ENCODE data around the gene UBA6.
"Not testable (repeated sequence)": the region's sequence is repeated elsewhere in the genome, so short reads cannot be mapped to it uniquely, and the experiment has no call there.

UBA6 gene

DNA sequence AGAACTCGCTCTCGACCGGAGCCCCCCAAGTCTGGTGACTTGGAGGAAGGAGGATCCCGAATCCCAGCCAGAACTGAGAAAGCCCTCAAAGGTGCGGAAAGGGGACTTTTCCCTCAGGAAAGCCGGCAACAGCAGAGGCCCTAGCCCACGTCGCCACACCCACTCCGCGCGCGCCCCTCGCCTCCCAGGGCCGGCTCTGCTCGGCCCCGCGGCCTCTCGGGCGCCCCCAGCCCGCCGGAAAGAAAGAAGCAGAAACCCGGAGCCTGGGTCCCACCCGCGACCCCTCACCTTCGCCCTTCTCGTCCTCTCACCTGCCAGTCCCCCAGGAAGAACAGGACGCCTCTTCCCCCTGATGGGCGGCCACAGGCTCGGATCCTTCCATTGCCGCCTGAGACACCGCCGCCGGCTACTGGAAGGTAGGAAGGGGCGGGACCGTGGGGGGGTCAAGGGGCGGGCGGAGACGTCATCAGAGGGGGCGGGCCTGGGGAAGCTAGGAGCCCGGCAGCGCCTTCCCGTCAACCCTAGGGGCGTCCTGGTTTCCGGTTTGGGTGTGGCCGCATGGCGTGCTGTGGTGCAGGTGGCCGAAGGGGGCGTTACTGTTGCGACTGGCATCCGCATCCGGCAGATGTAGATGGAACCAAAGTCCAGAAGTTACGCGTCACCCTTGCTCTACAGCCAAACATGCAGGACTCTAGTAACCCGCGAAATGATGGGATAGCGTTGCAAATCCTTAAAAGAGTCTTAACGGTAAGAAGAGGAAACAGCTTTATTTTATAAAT is at the start of gene UBA6:
TSS of gene UBA6 (minus strand) at position 418 of the 779 bp plus-strand sequence. CDS start at position 382, 36 bp downstream.
- peak; percentile 93 for DNase-seq (ENCODE audit: low read depth)

GRCh38 chr4:67750691-67751090 is 49.7 kb upstream of the UBA6 start:
- DNase-seq (ENCODE audit: low read depth): no peak

GRCh38 chr4:67749286-67749685 is 48.3 kb upstream of the UBA6 start:
- DNase-seq (ENCODE audit: low read depth): no peak

GRCh38 chr4:67746797-67747495 is 46.0 kb upstream of the UBA6 start:
- DNase-seq (ENCODE audit: low read depth): no peak

GRCh38 chr4:67744561-67745283 is 43.8 kb upstream of the UBA6 start:
- no peak for DNase-seq (ENCODE audit: low read depth)

- DNase-seq (ENCODE audit: low read depth): no peak
Observed at GRCh38 chr4:67743194-67743593, 42.2 kb upstream of the UBA6 start.

DNA sequence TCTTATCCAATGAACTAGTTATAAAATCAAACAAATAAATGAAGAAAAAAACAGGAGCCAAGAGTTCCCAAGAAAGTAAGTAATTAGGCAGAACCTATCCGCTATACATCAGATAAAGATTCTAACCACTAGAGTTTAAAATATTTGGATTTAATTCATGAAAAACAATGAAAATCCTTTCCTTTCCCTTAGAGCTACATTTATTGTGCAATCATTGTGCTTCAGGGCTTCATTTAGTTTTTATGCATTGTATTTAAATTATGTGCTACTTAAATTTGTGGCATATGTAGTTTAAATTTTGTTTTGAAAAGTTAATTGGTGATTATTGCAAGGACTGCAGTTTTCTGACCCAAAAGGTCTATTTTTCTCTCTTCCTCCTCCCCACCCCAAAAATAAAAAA is 35.3 kb upstream of the UBA6 start:
- no peak for DNase-seq (ENCODE audit: low read depth)

- no peak for DNase-seq (ENCODE audit: low read depth)
Observed at GRCh38 chr4:67735325-67735724, 34.4 kb upstream of the UBA6 start.

GRCh38 chr4:67730511-67730910 is 29.6 kb upstream of the UBA6 start:
- not testable (repeated sequence) for DNase-seq (ENCODE audit: low read depth)

GRCh38 chr4:67727124-67727850 is 26.3 kb upstream of the UBA6 start:
- no peak for DNase-seq (ENCODE audit: low read depth)

- no peak for DNase-seq (ENCODE audit: low read depth)
Observed at GRCh38 chr4:67725981-67726380, 25.0 kb upstream of the UBA6 start.

GRCh38 chr4:67725132-67725531 is 24.2 kb upstream of the UBA6 start:
- DNase-seq (ENCODE audit: low read depth): no peak

GRCh38 chr4:67723949-67724348 is 23.0 kb upstream of the UBA6 start:
- no peak for DNase-seq (ENCODE audit: low read depth)

- no peak for DNase-seq (ENCODE audit: low read depth)
Observed at GRCh38 chr4:67723341-67723740, 22.4 kb upstream of the UBA6 start.

- DNase-seq (ENCODE audit: low read depth): no peak
Observed at GRCh38 chr4:67721770-67722597, 21.0 kb upstream of the UBA6 start.

- no peak for DNase-seq (ENCODE audit: low read depth)
Observed at GRCh38 chr4:67721315-67721769, 20.4 kb upstream of the UBA6 start.

GRCh38 chr4:67719953-67720617 is 19.1 kb upstream of the UBA6 start:
- no peak for DNase-seq (ENCODE audit: low read depth)

- DNase-seq (ENCODE audit: low read depth): no peak
Observed at GRCh38 chr4:67718848-67719247, 17.9 kb upstream of the UBA6 start.

DNA sequence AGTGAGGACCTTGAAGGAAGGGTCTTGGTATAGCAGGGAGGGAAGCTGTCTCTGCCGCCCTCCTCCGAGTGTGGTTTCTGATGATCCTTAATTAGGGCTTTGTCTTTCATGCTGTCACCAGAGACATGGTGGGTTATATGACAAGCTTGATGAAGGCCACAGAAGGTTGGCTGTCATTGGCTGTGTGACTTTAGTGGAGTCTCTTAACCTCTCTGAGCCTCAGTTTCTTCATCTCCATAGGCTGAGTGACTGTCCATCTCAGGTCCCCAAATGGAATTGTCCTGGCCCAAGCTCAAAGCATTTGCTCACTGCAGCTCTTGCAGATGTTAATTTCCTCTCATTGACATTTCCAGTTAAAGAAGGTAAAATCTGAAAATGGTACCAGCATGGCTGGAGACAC is 16.6 kb upstream of the UBA6 start:
- DNase-seq (ENCODE audit: low read depth): no peak

- no peak for DNase-seq (ENCODE audit: low read depth)
Observed at GRCh38 chr4:67714955-67715354, 14.0 kb upstream of the UBA6 start.

DNA sequence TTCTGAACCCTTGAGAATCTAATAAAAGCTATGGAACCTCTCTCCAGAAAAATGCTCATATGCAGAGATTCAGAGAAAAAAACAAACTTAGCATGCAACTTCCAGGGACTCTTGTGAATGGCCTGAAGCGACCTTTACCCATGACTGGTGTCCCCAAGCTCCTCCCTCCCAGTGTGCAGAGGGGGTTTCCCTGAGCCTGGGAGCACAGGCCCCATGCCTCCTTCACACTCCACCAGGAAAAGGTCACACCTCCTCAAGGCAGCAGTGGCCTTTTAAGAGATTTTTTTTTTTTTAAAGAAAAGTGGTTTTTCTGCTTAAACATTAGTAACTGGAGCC is 13.3 kb upstream of the UBA6 start:
- DNase-seq (ENCODE audit: low read depth): no peak
